GM21529 (cell line): Measurements from ENCODE around the gene SHB.

Experiments
- ATAC-seq: cut with Tn5 transposase; IDR thresholded peaks from one replicate; pipeline ENCODE4 v1.9.1; 2021; ENCODE audit not compliant: unreplicated experiment

SHB gene

GRCh38 chr9:37939575-37940095, 129.4 kb downstream of the SHB start:
- no peak for ATAC-seq

GRCh38 chr9:37938121-37938891, 130.7 kb downstream of the SHB start:
- no peak for ATAC-seq

GRCh38 chr9:37937366-37937765, 131.7 kb downstream of the SHB start:
- ATAC-seq, result no peak

- ATAC-seq, result no peak
Measured at GRCh38 chr9:37936965-37937364, 132.1 kb downstream of the SHB start.

- no peak for ATAC-seq
Measured at GRCh38 chr9:37936376-37936775, 132.7 kb downstream of the SHB start.

GRCh38 chr9:37935096-37935495, 133.9 kb downstream of the SHB start:
- no peak for ATAC-seq

- ATAC-seq, result no peak
Measured at GRCh38 chr9:37931592-37931991, 137.4 kb downstream of the SHB start.

GRCh38 chr9:37929441-37929895, 139.6 kb downstream of the SHB start:
- ATAC-seq, result no peak

GRCh38 chr9:37928552-37929430, 140.2 kb downstream of the SHB start:
- ATAC-seq, result no peak

- ATAC-seq, result no peak
Measured at GRCh38 chr9:37927601-37928551, 141.2 kb downstream of the SHB start.

GRCh38 chr9:37927132-37927531, 141.9 kb downstream of the SHB start:
- ATAC-seq, result no peak

GRCh38 chr9:37926737-37927118, 142.3 kb downstream of the SHB start:
- ATAC-seq, result no peak

- ATAC-seq, result no peak
Measured at GRCh38 chr9:37925786-37926736, 143.0 kb downstream of the SHB start.

GRCh38 chr9:37925006-37925405, 144.0 kb downstream of the SHB start:
- ATAC-seq, result no peak

GRCh38 chr9:37924538-37924937, 144.5 kb downstream of the SHB start:
- no peak for ATAC-seq

GRCh38 chr9:37923796-37924427, 145.1 kb downstream of the SHB start:
- ATAC-seq, result no peak

- ATAC-seq, result no peak
Measured at GRCh38 chr9:37923118-37923795, 145.8 kb downstream of the SHB start.

- ATAC-seq, result no peak
Measured at GRCh38 chr9:37922363-37923117, 146.5 kb downstream of the SHB start.
